Measurements from ENCODE around the gene SKA3.
"Not testable (repeated sequence)": the region's sequence is repeated elsewhere in the genome, so short reads cannot be mapped to it uniquely, and the experiment has no call there.

The SKA3 gene

GRCh38 chr13:21181671-21182070 is 5.3 kb upstream of the SKA3 start:
- no peak for TF ChIP-seq CTCF (IDR thresholded peaks at IDR 0.05; ENCODE audit: control extremely low read depth, extremely low read depth, low read depth, missing control alignments)
- CTCF ChIA-PET: interaction anchor here (1.9 to 7.1 kb wide), 4 partner anchors 73 to 298 kb away, joined by 4 to 66 read pairs (median 9); no protein-coding TSS in a partner anchor
- DNase-seq (ENCODE audit: extremely low spot score): no peak
- POLR2A ChIA-PET: no interaction called here

GRCh38 chr13:21176982-21177284 is 581 bp upstream of the SKA3 start:
- POLR2A ChIA-PET: interaction anchor here (1.1 to 1.8 kb wide), 2 partner anchors 29 to 32 kb away, joined by 3 to 10 read pairs; no protein-coding TSS in a partner anchor
- CTCF ChIA-PET: interaction anchor here (0.8 to 7.1 kb wide), 14 partner anchors 8 to 980 kb away, joined by 3 to 66 read pairs (median 4); no protein-coding TSS in a partner anchor
- no peak for DNase-seq (ENCODE audit: extremely low spot score)
- no peak for TF ChIP-seq CTCF (IDR thresholded peaks at IDR 0.05; ENCODE audit: control extremely low read depth, extremely low read depth, low read depth, missing control alignments)

GRCh38 chr13:21175656-21176214 is 617 bp downstream of the SKA3 start:
- POLR2A ChIA-PET: interaction anchor here (1.8 kb wide), 1 partner anchor 27 kb away, joined by 10 read pairs; no protein-coding TSS in a partner anchor

GRCh38 chr13:21173767-21174166 is 2.6 kb downstream of the SKA3 start:
- POLR2A ChIA-PET, CTCF ChIA-PET: not testable (repeated sequence)

More at GRCh38 chr13:21175656-21176214, 617 bp downstream of the SKA3 start:
- CTCF ChIA-PET: interaction anchor here (1.0 to 7.1 kb wide), 12 partner anchors 10 to 978 kb away, joined by 3 to 66 read pairs (median 4); no protein-coding TSS in a partner anchor
- TF ChIP-seq CTCF (IDR thresholded peaks at IDR 0.05; ENCODE audit: control extremely low read depth, extremely low read depth, low read depth, missing control alignments): no peak
- DNase-seq (ENCODE audit: extremely low spot score): no peak

GRCh38 chr13:21171420-21171819 is 4.9 kb downstream of the SKA3 start:
- POLR2A ChIA-PET: no interaction called here
- no peak for DNase-seq (ENCODE audit: extremely low spot score)
- TF ChIP-seq CTCF (IDR thresholded peaks at IDR 0.05; ENCODE audit: control extremely low read depth, extremely low read depth, low read depth, missing control alignments): no peak
- CTCF ChIA-PET: interaction anchor here (1.0 to 1.1 kb wide), 2 partner anchors 17 to 21 kb away, joined by 3 read pairs; no protein-coding TSS in a partner anchor

More at GRCh38 chr13:21173767-21174166, 2.6 kb downstream of the SKA3 start:
- DNase-seq (ENCODE audit: extremely low spot score): not testable (repeated sequence)

- not testable (repeated sequence) for DNase-seq (ENCODE audit: extremely low spot score)
- POLR2A ChIA-PET: interaction anchor here (1.2 kb wide), 1 partner anchor 10 kb away, joined by 7 read pairs; no protein-coding TSS in a partner anchor
- CTCF ChIA-PET: interaction anchor here (0.8 to 1.1 kb wide), 3 partner anchors 10 to 386 kb away, joined by 3 read pairs; partner anchors contain the start of genes MRPL57 and SKA3
Observed at GRCh38 chr13:21165606-21166005, 10.7 kb downstream of the SKA3 start.

- no peak for DNase-seq (ENCODE audit: extremely low spot score)
- POLR2A ChIA-PET: no interaction called here
- CTCF ChIA-PET: interaction anchor here (1.3 kb wide), 1 partner anchor 11 kb away, joined by 3 read pairs; the partner anchor contains the start of genes MRPL57 and SKA3
- no peak for TF ChIP-seq CTCF (IDR thresholded peaks at IDR 0.05; ENCODE audit: control extremely low read depth, extremely low read depth, low read depth, missing control alignments)
Observed at GRCh38 chr13:21164631-21165030, 11.7 kb downstream of the SKA3 start.
